PC-3 (cell line): Measurements from ENCODE around the gene ADARB2.

Experiments used
- CTCF ChIP-seq: fragments of 300-600 bp; sonication (generic); conservative IDR thresholded peaks from 2 replicates; pipeline ENCODE4 v1.5.1; 2017; ENCODE audit warnings: antibody characterized with exemption, low read depth, mild to moderate bottlenecking, low read length
- EZH2 ChIP-seq: fragments of 300-600 bp; sonication (generic); IDR thresholded peaks from one replicate; pipeline ENCODE4 v1.6.1; 2017; ENCODE audit warnings: antibody characterized with exemption, mild to moderate bottlenecking, low read length; ENCODE audit not compliant: unreplicated experiment
- EZH2phosphoT487 ChIP-seq: fragments of 300-600 bp; sonication (generic); IDR thresholded peaks from 2 replicates; pipeline ENCODE4 v1.6.1; 2018; ENCODE audit warnings: mild to moderate bottlenecking, antibody characterized with exemption, low read length, borderline replicate concordance

DNA sequence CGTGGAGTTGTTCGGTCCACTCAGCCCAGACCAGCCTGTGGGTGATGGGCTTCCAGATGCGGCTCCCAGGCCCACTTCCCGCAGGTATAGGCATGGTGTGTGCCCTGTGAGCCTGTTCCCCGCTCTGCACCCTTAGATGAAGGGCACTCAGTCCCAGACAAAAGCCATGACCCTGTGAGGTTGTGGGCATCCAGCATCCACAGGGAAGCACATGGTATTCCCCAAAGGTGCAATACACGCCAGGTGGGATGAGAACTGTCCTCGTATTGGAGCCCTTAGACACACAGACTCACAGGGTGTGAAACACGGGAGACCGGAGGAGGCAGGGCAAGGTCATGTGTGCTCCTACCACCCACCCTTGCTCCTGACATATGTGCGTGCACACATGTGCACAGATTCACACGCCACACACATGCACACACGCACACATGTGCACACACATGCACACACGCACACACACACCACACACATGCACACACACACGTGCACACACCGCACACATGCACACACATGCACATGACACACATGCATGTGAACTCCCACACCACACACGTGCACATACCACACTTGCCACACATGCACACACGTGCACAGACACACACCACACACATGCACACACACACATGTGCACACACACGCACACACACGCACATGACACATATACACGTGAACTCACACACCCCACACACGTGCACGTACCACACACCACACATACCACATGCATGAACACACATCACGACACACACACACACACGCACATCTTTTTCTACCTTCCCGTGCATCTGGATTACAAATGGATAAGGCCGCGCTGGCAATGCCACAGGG lies 361.8 kb downstream of the ADARB2 start:
- TF ChIP-seq CTCF: no peak
- TF ChIP-seq EZH2: no peak
- no peak for TF ChIP-seq EZH2phosphoT487
